Prostate gland (tissue), 2 donors: Measurements from ENCODE around the gene ZNF624.

Source experiments
- POLR2AphosphoS5 ChIP-seq: sonication (generic); formaldehyde crosslinking; IDR thresholded peaks from one replicate; pipeline ENCODE4 v1.6.1; 2017; ENCODE audit warnings: antibody characterized with exemption
- TF ChIP-seq, protein P1 (sequence below), 4 experiments: fragments of 200-600 bp in 2 of 4; fragments of 450-650 bp in 2 of 4; sonication (generic) in 2 of 4; IDR thresholded peaks; 1 replicate in 3 of 4; 2 replicates in 1 of 4; pipeline ENCODE4 v1.5.1; 2016 to 2019; ENCODE audit warnings: antibody characterized with exemption in 4 of 4, mild to moderate bottlenecking in 2 of 4, moderate library complexity in 2 of 4

DNA sequence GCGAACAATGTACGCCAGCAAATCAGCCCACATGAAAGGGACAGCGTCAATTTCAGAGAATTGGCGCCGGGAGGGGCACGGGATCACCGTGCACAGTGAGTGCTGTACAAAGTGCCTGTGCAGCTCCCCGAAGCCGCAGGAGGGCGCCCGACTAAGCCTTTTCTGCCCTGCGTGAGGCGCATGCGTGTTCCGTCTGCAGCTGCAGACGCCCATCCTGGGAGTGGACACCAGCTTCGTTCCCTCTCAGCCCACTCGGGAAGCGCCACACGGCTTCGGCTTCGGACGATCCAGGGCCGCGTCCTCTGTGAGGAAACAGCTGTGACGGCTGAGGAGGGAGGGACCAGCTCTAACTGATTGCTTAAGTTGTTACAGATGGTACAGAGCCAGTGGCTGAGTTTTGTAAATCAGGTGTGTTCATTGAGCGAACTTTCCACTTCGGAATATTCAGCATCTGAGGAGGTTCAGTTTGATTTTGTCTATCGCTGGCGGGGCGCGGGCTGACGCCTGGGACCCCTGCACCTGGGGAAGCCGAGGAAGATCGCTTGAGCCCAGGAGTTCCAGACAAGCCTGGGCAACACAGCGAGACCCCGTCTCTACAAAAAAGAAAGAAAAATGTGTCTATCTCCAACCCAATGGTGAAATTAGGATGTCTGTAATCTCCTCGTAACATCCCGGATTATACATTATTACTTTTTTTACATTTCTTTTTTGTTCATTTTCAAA, 69.2 kb downstream of the ZNF624 start:
- TF ChIP-seq POLR2AphosphoS5 = peak; percentile 91
- TF ChIP-seq, protein P1, sequence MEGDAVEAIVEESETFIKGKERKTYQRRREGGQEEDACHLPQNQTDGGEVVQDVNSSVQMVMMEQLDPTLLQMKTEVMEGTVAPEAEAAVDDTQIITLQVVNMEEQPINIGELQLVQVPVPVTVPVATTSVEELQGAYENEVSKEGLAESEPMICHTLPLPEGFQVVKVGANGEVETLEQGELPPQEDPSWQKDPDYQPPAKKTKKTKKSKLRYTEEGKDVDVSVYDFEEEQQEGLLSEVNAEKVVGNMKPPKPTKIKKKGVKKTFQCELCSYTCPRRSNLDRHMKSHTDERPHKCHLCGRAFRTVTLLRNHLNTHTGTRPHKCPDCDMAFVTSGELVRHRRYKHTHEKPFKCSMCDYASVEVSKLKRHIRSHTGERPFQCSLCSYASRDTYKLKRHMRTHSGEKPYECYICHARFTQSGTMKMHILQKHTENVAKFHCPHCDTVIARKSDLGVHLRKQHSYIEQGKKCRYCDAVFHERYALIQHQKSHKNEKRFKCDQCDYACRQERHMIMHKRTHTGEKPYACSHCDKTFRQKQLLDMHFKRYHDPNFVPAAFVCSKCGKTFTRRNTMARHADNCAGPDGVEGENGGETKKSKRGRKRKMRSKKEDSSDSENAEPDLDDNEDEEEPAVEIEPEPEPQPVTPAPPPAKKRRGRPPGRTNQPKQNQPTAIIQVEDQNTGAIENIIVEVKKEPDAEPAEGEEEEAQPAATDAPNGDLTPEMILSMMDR (IDR thresholded peaks at IDR 0.05) = peak; percentile 46 to 93 (median 88)
